GM12875 (cell line): ENCODE results near the gene PARVB.

Experiments
- H3K4me3 ChIP-seq: one replicate; pipeline ENCODE4 v1.5.1; 2011; ENCODE audit warnings: low read depth, low read length, control low read depth
- CTCF ChIP-seq: IDR thresholded peaks from 2 replicates; pipeline ENCODE4 v1.5.1; 2011; ENCODE audit warnings: low read depth, mild to moderate bottlenecking, control low read depth, inconsistent platforms, low read length, moderate library complexity, borderline replicate concordance; ENCODE audit not compliant: insufficient read depth

Gene PARVB

DNA sequence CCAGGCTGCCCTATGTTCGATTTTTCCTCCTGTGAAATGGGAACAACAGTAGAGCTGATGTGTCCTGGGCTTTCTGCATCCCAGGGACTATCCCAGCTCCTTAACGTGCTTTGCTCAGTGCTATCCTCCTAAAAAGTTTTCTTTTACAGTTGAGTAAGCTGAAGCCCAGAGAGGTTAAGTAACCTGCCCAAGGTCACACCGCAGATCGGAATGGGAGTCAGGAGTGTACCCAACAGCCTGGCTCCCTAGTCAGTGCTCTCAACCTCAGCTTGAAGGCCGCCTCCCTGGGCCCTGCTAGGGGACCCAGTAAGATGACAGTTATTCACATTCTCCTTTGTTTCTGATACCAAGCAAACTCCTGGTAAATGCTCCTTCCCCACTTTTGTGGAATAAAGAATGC, 45.9 kb downstream of the PARVB start:
- H3K4me3 ChIP-seq = no peak overlapping the region
- TF ChIP-seq CTCF = no peak

DNA sequence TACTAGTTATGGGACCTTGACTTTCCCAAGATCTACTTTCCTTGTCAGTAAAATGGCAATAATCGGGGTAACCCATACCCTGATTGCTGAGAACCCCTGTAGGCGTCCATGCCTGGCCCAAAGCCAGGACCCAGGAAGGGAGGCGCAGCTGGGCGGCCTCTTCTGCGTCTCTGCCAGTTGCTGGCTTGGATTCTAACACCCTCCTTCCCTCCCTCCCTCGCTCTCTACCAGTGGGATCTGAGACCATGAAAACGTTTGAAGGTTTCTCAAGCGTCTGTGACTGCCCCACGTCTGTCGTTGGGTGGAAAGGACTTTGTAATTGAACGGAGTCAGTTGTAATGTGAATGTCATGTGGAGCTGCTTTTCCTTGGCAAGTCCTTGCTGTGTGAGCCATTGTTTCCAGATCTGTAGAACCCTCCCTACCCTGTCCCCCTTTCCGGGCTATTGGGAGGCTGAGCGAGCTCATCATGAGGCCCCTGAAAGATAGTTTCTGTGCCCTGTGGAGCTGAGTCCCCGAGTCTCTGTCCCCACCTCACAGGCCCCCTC, 47.8 kb downstream of the PARVB start:
- TF ChIP-seq CTCF = no peak
- no peak overlapping the region for H3K4me3 ChIP-seq

- H3K4me3 ChIP-seq = no peak overlapping the region
- no peak for TF ChIP-seq CTCF
These were observed 50.4 kb downstream of the PARVB start for GRCh38 chr22:44074337-44074984.

- no peak overlapping the region for H3K4me3 ChIP-seq
- no peak for TF ChIP-seq CTCF
These were observed 50.9 kb downstream of the PARVB start for GRCh38 chr22:44075022-44075421.

- TF ChIP-seq CTCF = no peak
- H3K4me3 ChIP-seq = no peak overlapping the region
These were observed 51.6 kb downstream of the PARVB start for GRCh38 chr22:44075670-44076069.

GRCh38 chr22:44076825-44077224, 52.7 kb downstream of the PARVB start:
- no peak overlapping the region for H3K4me3 ChIP-seq
- no peak for TF ChIP-seq CTCF
